DOHH2 (cell line): ENCODE data around the gene SH2D5.
"Not testable (repeated sequence)": the region's sequence is repeated elsewhere in the genome, so short reads cannot be mapped to it uniquely, and the experiment has no call there.

ENCODE experiments used
- H3F3A ChIP-seq: fragments of 200-600 bp; sonication (generic), shearing (Covaris generic); 2 replicates; pipeline ENCODE4 v1.6.0; 2016; ENCODE audit warnings: antibody characterized with exemption, mild to moderate bottlenecking; ENCODE audit not compliant: control insufficient read depth, insufficient read depth
- H3K27ac ChIP-seq: fragments of 200-600 bp; sonication (generic); 2 replicates; pipeline ENCODE4 v1.5.1; 2014; ENCODE audit warnings: low read depth, mild to moderate bottlenecking, low read length, moderate library complexity
- H3K27me3 ChIP-seq: fragments of 200-600 bp; sonication (generic); 2 replicates; pipeline ENCODE4 v1.6.1; 2014; ENCODE audit warnings: mild to moderate bottlenecking, low read length, mixed read lengths; ENCODE audit not compliant: control insufficient read depth
- H3K36me3 ChIP-seq: fragments of 200-600 bp; sonication (generic); 2 replicates; pipeline ENCODE4 v1.6.1; 2014; ENCODE audit warnings: mild to moderate bottlenecking, low read length, moderate library complexity, mixed read lengths; ENCODE audit not compliant: control insufficient read depth
- H3K4me1 ChIP-seq: fragments of 200-600 bp; sonication (generic); 2 replicates; pipeline ENCODE4 v1.6.1; 2014; ENCODE audit warnings: mild to moderate bottlenecking, low read length, mixed read lengths; ENCODE audit not compliant: control insufficient read depth
- H3K4me2 ChIP-seq: fragments of 200-600 bp; sonication (generic); 2 replicates; pipeline ENCODE4 v1.6.0; 2014; ENCODE audit warnings: mild to moderate bottlenecking, low read length, moderate library complexity
- H3K4me3 ChIP-seq: fragments of 200-600 bp; sonication (generic); 2 replicates; pipeline ENCODE4 v1.5.1; 2014; ENCODE audit warnings: mild to moderate bottlenecking, low read length, mixed read lengths
- H3K79me2 ChIP-seq: fragments of 200-600 bp; sonication (generic); 2 replicates; pipeline ENCODE4 v1.6.1; 2014; ENCODE audit warnings: mild to moderate bottlenecking, low read length, mixed read lengths; ENCODE audit not compliant: control insufficient read depth
- H3K9me2 ChIP-seq: fragments of 200-600 bp; sonication (generic); replicated peaks from 2 replicates; pipeline ENCODE4 v1.6.1; 2014; ENCODE audit warnings: mild to moderate bottlenecking, low read length, mixed read lengths; ENCODE audit not compliant: control insufficient read depth
- H3K9me3 ChIP-seq: fragments of 200-600 bp; sonication (generic); 2 replicates; pipeline ENCODE4 v1.6.1; 2014; ENCODE audit warnings: antibody characterized with exemption, low read length, mixed read lengths; ENCODE audit not compliant: control insufficient read depth, insufficient read depth
- H4K20me1 ChIP-seq: fragments of 200-600 bp; sonication (generic); 2 replicates; pipeline ENCODE4 v1.6.0; 2014; ENCODE audit warnings: low read depth, mild to moderate bottlenecking, antibody characterized with exemption, low read length, moderate library complexity; ENCODE audit not compliant: control insufficient read depth, insufficient read depth
- CTCF ChIP-seq: fragments of 200-600 bp; sonication (generic); IDR thresholded peaks from one replicate; pipeline ENCODE4 v1.5.1; 2014; ENCODE audit warnings: antibody characterized with exemption, mild to moderate bottlenecking, low read depth, low read length; ENCODE audit not compliant: poor library complexity, severe bottlenecking
- EZH2phosphoT487 ChIP-seq: fragments of 200-600 bp; sonication (generic); IDR thresholded peaks from 2 replicates; pipeline ENCODE4 v1.6.1; 2017; ENCODE audit warnings: borderline replicate concordance, mild to moderate bottlenecking, antibody characterized with exemption, low read length, moderate library complexity, mixed read lengths

The SH2D5 gene

GRCh38 chr1:20678599-20678998 lies 53.9 kb downstream of the SH2D5 start:
- Histone ChIP-seq H3K27ac (no peak overlapping the region), H3K79me2 (no peaks in the 10 kb centered on the region), H3K4me1 (peaks cover 21% of the 10 kb centered on the region), H3K4me2 (peak overlapping the region; percentile 43), H3K9me3 (no peaks in the 10 kb centered on the region), H4K20me1 (no peaks in the 10 kb centered on the region), H3K36me3 (no peaks in the 10 kb centered on the region), H3K4me3 (peak overlapping the region; percentile 46), H3K9me2 (no peaks in the 10 kb centered on the region), H3F3A (no peaks in the 10 kb centered on the region), H3K27me3 (0 out of 2 replicates have a peak, but pooled peaks cover 3% of the 10 kb centered on the region)
- TF ChIP-seq CTCF (no peak), EZH2phosphoT487 (no peak)

GRCh38 chr1:20673626-20674025 lies 58.9 kb downstream of the SH2D5 start:
- not testable (repeated sequence) for H3K4me2 ChIP-seq, H3K27ac ChIP-seq, H3K27me3 ChIP-seq, H3K9me2 ChIP-seq, H3K36me3 ChIP-seq, H3K4me3 ChIP-seq, H3K4me1 ChIP-seq, H3K79me2 ChIP-seq, H3F3A ChIP-seq, H4K20me1 ChIP-seq, H3K9me3 ChIP-seq

- no peaks in the 10 kb centered on the region for H3F3A ChIP-seq
- no peaks in the 10 kb centered on the region for H4K20me1 ChIP-seq
- TF ChIP-seq CTCF = no peak
- H3K9me2 ChIP-seq = no peaks in the 10 kb centered on the region
- no peak overlapping the region for H3K27ac ChIP-seq
- no peaks in the 10 kb centered on the region for H3K4me1 ChIP-seq
- no peaks in the 10 kb centered on the region for H3K36me3 ChIP-seq
- H3K27me3 ChIP-seq = 0 out of 2 replicates have a peak, but pooled peaks cover 3% of the 10 kb centered on the region
- no peak overlapping the region for H3K4me2 ChIP-seq
- no peak overlapping the region for H3K4me3 ChIP-seq
- H3K79me2 ChIP-seq = no peaks in the 10 kb centered on the region
- no peaks in the 10 kb centered on the region for H3K9me3 ChIP-seq
Observed at GRCh38 chr1:20672265-20672632, 60.3 kb downstream of the SH2D5 start.

GRCh38 chr1:20670936-20671335 lies 61.6 kb downstream of the SH2D5 start:
- H3K27me3 ChIP-seq = 0 out of 2 replicates have a peak, but pooled peaks cover 3% of the 10 kb centered on the region
- H3K9me3 ChIP-seq = 0 out of 2 replicates have a peak, but pooled peaks cover 2% of the 10 kb centered on the region
- H3F3A ChIP-seq = no peaks in the 10 kb centered on the region
- H3K9me2 ChIP-seq = no peaks in the 10 kb centered on the region
- H4K20me1 ChIP-seq = no peaks in the 10 kb centered on the region
- H3K36me3 ChIP-seq = no peaks in the 10 kb centered on the region
- no peaks in the 10 kb centered on the region for H3K79me2 ChIP-seq
- H3K4me1 ChIP-seq = peaks cover 12% of the 10 kb centered on the region
- TF ChIP-seq EZH2phosphoT487 = no peak
- no peak for TF ChIP-seq CTCF
- no peak overlapping the region for H3K4me3 ChIP-seq
- H3K4me2 ChIP-seq = no peak overlapping the region
- no peak overlapping the region for H3K27ac ChIP-seq
